Breast epithelium (tissue), 3 donors: ENCODE data around the gene FCRLA.

ENCODE experiments used
- CTCF ChIP-seq, 3 donors: fragments of 450-650 bp; IDR thresholded peaks; one replicate each; pipeline ENCODE4 v1.5.1; 2016 to 2017; ENCODE audit warnings: antibody characterized with exemption in 3 of 3, mild to moderate bottlenecking in 3 of 3, moderate library complexity in 3 of 3
- POLR2AphosphoS5 ChIP-seq, 3 donors: sonication (generic); formaldehyde crosslinking; IDR thresholded peaks; one replicate each; pipeline ENCODE4 v1.6.1; 2017; ENCODE audit warnings: antibody characterized with exemption in 3 of 3

GRCh38 chr1:161710560-161710959 is 3.5 kb downstream of the FCRLA start:
- TF ChIP-seq CTCF (IDR thresholded peaks at IDR 0.05) (no peak), POLR2AphosphoS5 (IDR thresholded peaks at IDR 0.05) (no peak)
